ENCODE results near the gene TTLL11.
A peak's percentile ranks its signal among the peaks of the same experiment; 100 is the strongest.

DNA sequence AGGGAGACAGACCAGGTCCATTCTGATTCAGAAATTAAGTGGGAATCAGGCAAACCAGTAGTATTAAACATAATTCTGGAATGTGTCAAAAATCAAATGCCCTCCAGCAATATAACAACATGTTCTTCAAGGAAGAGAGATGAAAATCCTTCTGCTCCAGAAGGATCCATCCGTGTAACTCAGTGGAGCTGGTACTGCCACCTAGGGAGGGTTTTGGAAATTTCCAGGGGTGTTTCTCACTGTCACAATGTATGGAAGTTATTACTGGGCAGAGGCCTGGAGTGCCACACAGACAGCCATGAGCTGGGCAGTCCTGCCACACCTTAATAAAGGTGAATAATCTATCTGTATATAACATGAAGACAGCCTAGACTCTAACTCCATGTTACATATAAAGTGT is 87.5 kb downstream of the TTLL11 start:
- TF ChIP-seq CTCF (conservative IDR thresholded peaks at IDR 0.05; ENCODE audit: low read length): peak; percentile 27; the same call in 1 of the 2 replicates
- TF ChIP-seq EZH2phosphoT487 (IDR thresholded peaks at IDR 0.05; ENCODE audit: borderline replicate concordance): no peak

Measured in Loucy (cell line).